Left hindlimb (tissue), 1 donor: ENCODE measurements around the gene NKD1.

Experiments
- DNase-seq: peaks from one replicate; pipeline ENCODE4 v3.0.0-alpha.2; 2018

Gene NKD1

GRCh38 chr16:50581845-50582244 is 33.6 kb downstream of the NKD1 start:
- no peak for DNase-seq

GRCh38 chr16:50583211-50583610 is 35.0 kb downstream of the NKD1 start:
- no peak for DNase-seq

- DNase-seq, result no peak
These were observed 36.0 kb downstream of the NKD1 start for GRCh38 chr16:50584033-50584722.

- DNase-seq, result peak; percentile 90
These were observed 37.2 kb downstream of the NKD1 start for GRCh38 chr16:50585331-50585776.

GRCh38 chr16:50587543-50587942 is 39.3 kb downstream of the NKD1 start:
- no peak for DNase-seq

GRCh38 chr16:50588276-50588675 is 40.1 kb downstream of the NKD1 start:
- no peak for DNase-seq

- no peak for DNase-seq
These were observed 43.0 kb downstream of the NKD1 start for GRCh38 chr16:50591209-50591608.

- peak; percentile 80 for DNase-seq
These were observed 43.9 kb downstream of the NKD1 start for GRCh38 chr16:50591800-50592771.

GRCh38 chr16:50592996-50593395 is 44.8 kb downstream of the NKD1 start:
- no peak for DNase-seq

GRCh38 chr16:50593410-50594150 is 45.4 kb downstream of the NKD1 start:
- no peak for DNase-seq

GRCh38 chr16:50594308-50595260 is 46.4 kb downstream of the NKD1 start:
- no peak for DNase-seq

- DNase-seq, result no peak
These were observed 47.7 kb downstream of the NKD1 start for GRCh38 chr16:50595859-50596258.

GRCh38 chr16:50596762-50597450 is 48.7 kb downstream of the NKD1 start:
- no peak for DNase-seq

- no peak for DNase-seq
These were observed 49.5 kb downstream of the NKD1 start for GRCh38 chr16:50597563-50598255.

GRCh38 chr16:50598256-50598894 is 50.2 kb downstream of the NKD1 start:
- DNase-seq, result peak; percentile 66

- no peak for DNase-seq
These were observed 50.8 kb downstream of the NKD1 start for GRCh38 chr16:50598936-50599361.

GRCh38 chr16:50599494-50599893 is 51.3 kb downstream of the NKD1 start:
- no peak for DNase-seq

- no peak for DNase-seq
These were observed 52.5 kb downstream of the NKD1 start for GRCh38 chr16:50600582-50601283.

GRCh38 chr16:50601341-50601740 is 53.1 kb downstream of the NKD1 start:
- no peak for DNase-seq
